ENCODE data around the gene MSANTD1. TPM values are rescaled to one million over a fixed set of nuclear protein-coding genes. Genes with fewer than 3 reads are reported as not detected.

MSANTD1 gene
- total RNA-seq, result 0.14 and 0.74 TPM in 2 replicates

GRCh38 chr4:3248811-3249661 is at the start of gene MSANTD1:
Gene MSANTD1 (plus strand): TSS chr4:3249159. CDS start chr4:3249223, 64 bp downstream.

GRCh38 chr4:3292571-3293400 is 43.8 kb downstream of the MSANTD1 start, which contains the start of gene RGS12:
Gene RGS12 (plus strand): TSS chr4:3293021. CDS start chr4:3316171, 23,150 bp downstream.

Other genes starting within 250 kb of the MSANTD1 start
- gene HTT-AS, start 174.6 kb upstream of the MSANTD1 start, total RNA-seq, result not detected in 2 replicates
- gene HTT, start 174.5 kb upstream of the MSANTD1 start, total RNA-seq, result 17.9 and 22.6 TPM in 2 replicates
- 12.4 and 14.0 TPM in 2 replicates for gene RGS12, start 43.9 kb downstream of the MSANTD1 start, total RNA-seq
- not detected in 2 replicates for gene HGFAC, start 192.8 kb downstream of the MSANTD1 start, total RNA-seq
- not detected in 2 replicates for gene DOK7, start 214.1 kb downstream of the MSANTD1 start, total RNA-seq

Measured in smooth muscle cell of bladder (primary cell).